Astrocyte of the hippocampus (primary cell): ENCODE measurements around the gene FAM20C.

Experiments
- DNase-seq: peaks from one replicate; pipeline ENCODE4 v3.0.0; 2011; ENCODE audit warnings: low read depth, low spot score

FAM20C gene

DNA sequence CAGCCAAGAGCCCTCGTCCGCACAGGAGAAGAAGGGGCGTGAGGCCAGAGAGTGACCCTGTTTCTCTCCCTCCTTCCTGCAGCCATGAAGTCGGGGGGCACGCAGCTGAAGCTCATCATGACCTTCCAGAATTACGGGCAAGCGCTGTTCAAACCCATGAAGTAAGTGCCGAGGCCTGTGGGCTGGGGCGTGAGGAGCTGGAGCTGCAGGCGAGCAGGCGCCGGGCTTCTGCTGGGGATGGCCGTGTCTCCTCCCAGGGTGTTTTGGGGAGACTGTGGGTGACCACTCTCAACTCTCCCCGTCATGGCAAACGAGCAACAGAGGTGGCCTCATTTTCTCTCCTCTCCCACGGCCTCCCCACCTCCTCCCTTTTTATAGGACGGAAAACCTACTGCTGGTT lies 16.4 kb downstream of the FAM20C start:
- no peak for DNase-seq

DNA sequence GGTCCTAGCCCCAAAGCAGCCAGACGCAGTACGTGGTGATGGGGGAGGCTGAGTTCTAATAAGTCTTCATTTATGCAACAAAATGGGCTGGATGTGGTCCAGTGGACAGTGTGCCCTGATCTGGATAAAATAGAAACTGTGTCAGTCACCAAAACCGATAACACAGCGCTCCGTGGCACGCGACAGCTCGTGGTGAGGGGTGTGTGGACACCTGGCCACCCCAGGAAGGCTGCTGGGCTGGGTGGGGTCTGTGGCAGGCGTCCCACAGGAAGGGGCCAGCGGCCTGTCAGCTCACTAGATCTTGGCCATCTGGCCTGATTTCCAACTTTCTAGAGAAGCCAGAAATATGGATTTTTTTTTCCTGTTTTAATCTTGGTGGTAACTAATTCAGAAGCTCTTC lies 17.0 kb downstream of the FAM20C start:
- no peak for DNase-seq

DNA sequence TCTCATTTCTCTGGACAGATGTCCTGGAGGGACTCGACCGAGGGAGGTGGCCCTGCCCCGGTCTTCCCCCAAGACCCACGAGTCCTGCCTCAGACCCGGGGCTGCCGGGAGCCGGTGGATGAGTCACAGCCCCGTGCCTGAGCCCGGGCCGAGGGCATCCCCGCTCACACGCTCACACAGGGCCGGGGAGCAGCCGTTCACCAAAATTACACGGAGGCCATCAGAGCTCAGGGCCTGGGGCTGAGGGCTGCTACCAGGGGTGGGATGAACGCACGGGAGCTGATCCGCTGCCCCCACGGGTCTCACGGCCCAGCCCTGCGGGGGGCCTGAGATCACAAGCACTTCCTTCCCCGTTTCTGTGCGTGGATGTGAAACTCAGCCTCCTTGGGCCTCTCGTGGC lies 17.5 kb downstream of the FAM20C start:
- peak; percentile 59 for DNase-seq

DNA sequence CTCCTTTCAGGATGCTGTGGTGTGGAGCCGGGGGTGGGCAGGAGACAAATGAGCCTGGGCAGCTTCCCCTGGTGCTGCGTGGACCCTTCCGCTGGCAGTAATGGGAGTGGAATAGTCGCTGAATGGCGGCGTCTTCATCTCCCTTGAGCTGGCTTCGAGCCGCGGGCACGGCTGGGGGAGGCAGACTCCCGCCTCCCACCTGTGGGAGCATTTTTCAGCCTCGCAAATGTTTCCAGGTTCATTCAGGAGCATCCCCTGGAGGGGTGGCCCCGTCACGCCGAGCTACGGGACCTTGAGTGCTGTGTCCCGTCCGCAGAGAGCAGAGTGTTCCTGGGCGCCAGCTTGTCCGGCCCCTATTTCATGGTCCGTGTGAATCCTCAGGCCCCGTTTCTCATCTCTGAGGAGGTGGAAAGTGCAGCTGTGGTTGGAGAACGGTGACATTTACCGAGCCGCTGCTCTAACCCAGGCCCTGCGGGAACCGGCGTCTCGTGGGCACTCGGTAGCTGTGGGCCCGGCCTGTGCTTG lies 18.1 kb downstream of the FAM20C start:
- DNase-seq = no peak

DNA sequence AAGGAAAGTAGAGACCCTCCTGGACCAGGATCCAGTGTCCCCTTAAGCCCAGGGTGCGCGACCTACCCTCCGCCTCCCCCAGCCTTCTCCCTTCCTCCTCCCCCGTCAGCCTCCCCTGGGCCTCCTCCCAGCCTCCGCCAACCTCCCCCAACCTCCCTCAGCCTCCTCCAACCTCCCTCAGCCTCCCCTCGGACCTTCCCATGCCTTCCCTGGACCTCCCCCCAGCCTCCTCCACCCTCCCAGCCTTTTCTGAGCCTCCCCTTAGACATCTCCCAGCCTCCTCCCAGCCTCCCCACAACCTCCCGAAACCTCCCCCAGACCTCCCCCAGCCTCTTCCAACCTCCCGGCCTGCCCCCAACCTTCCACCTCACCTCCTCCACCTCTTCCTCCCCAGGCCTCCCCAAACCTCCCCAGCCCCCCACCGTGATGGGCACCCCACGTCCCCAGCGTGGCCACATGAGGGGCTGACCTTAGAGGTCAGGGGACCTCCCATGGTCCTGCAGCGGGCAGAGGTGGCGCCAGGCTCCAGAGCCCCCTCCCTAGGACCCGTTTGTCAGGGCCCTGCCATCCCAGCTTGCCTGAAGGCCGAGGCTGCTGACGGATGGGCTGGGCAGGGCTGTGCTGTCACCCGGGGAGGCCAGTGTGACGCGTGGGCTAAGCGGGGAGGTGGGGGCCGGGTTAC lies 18.8 kb downstream of the FAM20C start:
- DNase-seq = no peak

DNA sequence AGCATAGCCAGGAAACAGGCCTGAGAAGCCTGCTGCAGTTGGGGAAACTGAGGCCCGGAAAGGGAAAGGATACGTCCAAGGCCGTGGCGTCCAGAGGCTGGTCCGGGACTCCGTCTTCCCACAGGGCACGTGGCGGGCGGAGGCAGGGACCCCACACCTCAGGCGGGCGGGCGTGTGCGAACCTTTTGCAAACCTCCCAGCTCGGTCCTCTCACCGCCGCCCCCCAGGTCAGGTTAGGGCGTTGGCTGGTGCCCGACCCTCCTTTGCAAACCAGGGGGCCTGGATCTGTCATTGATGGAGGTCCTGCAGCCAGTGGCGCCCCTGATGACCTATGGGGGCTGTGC lies 19.3 kb downstream of the FAM20C start:
- no peak for DNase-seq

DNA sequence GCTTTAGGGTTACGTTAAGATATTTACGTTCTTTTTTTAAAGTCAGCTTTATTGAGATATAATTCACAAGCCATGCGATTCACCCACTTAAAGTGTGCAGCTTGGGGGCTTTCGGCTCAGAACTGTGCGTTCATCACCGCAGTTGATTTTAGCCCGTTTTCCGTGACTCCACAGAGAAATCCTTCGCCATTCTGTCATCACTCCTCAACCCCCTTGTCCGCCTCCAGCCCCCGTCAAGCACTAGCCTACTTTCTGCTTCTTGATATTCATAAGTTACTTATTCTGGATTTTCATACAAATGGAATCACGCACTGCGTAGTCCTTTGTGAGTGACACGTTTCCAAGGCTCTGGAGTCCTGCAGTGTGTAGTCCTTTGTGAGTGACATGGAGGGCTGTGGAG lies 20.4 kb downstream of the FAM20C start:
- DNase-seq = no peak

DNA sequence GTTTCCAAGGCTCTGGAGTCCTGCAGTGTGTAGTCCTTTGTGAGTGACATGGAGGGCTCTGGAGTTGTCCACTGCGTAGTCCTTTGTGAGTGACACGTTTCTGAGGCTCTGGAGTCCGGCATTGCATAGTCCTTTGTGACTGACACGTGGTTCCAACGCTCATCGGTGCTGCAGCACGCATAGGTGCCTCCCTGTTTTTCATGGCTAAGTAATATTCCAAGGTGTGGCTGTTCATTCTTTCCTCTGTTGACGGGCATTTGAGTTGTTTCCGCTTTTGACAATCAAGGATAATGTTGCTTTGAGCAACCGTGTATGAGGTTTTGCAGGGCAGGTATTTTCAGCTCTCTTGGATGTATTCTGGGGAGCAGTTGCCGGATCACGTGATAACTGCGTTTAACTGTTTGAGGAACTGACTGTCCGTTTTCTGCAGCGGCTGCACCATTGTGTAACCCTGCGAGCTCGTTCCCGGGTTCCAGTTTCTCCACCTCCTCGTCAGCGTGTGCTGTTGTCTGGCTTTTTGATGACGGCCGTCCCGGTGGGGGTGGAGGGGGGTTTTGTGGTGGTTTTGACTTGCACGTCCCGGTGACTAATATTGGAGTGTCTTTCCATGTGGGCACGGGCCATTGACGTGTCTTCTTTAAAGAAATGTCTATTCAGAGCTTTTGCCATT lies 21.1 kb downstream of the FAM20C start:
- no peak for DNase-seq

DNA sequence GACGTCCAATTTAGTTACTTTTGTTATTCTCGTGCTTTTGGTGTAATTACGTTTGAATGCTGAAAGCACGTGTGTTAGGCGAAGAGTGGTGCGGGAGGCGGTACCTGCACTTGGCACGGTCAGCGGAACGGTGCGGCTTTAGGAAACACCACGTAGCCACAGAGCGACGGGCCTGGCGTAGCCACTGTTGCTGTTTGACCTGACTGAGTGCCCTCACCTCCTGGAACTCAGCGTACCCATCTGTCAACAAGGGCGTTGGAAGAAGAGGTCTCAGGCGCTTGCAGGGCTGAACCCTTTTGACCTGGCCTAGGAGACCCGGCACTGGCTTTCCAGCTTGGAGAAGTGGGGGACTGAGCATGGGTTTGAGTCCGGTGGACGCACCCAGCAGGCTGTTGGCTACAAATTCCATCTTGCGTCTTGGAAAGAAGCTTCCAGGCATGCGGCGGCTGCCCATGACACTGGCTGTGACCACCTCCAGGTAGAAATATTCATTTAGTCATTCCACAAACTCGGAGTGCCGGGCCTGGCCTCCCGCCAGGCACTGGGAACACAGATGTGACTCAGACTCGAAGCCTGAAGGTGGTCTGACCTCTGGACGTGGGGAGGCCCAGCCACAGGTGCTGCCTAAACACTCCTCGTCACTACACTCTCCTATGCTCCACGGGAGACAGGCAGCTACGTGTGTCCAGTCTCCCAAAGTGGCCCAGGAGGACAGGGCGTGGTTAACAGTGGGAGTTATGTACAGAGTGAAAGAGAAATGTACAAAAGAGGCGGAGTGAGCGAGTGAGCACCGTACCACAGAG lies 22.2 kb downstream of the FAM20C start:
- DNase-seq = peak; percentile 92

DNA sequence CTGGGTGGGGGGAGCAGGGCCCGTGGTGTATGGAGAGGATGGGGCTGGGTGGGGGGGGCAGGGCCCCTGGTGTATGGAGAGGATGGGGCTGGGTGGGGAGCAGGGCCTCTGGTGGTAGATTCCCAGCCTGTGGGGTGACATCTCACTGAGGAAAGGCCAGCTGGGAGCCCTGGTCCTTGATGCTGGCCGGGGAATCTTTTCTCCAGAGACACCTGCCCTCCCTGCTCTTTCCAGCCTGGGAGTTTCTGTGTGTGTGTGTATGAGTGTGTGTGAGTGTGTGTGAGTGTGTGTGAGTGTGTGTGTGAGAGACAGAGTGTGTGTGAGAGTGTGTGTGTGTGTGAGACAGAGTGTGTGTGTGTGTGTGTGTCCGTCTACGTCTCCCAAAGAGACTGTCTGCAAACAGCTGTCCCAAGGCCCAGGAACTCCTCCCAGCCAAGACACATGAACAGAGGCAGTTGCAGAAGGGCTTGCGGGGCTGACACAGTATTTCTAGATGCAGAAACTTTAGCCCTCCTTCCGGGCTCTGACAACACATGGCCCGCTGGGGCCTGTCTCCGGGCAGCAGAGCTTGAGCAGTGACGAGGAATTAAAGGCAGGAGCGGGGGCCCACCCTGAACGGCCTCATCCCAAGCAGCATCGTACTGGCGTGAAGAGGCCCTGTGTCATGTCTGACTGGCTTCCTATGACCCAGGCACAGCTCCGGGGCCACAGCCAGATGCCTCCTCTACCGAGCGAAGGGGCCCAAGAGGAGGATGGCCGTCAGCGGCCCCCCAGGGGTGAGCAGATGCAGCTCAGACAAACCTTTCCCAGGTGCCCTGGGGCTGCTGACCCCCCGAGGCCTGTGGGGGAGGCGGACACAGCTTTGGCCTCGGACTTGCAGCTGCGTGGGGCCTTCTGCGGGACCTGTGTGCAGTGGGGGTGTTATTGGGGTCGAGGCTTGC lies 24.3 kb downstream of the FAM20C start:
- peak; percentile 36 for DNase-seq

DNA sequence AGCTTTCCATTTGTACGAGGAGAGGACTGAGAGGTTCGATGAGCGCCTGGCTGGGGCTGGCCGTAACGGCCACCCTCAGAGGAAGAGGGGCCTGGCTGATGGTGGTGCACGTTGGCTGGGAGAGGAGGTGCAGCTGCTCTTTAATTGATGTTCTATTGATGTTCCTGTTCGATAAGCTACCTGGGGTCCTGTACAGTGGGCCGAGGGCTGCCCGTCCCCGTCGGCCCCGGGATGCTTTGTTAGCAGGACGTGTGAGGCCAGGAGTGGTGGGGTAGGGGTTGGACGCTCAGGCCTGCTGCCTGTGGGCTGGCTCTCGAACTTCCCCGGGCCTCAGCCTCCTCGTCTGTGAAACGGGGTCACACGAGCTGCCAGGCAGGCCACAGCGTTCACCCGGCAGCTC lies 25.4 kb downstream of the FAM20C start:
- no peak for DNase-seq

DNA sequence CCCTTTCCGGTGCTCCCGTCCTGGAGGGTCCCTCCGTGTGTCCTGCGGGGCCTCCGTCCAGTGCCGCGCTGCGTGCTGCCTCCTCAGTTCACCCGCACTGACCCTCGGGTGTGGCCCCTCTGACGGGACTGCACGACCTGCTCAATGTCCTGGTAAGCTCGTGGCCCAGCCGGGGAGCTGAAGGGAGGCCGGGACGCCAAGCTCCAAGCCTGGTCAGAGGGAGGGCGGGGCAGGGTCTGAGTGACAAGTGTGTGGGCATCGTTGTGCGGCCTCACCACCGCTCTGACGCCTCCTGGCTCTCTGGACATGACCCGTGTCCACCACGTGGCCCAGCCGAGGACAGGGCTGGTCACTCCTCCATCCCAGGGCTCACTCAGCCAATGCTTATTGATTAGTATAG lies 25.9 kb downstream of the FAM20C start:
- DNase-seq = no peak

DNA sequence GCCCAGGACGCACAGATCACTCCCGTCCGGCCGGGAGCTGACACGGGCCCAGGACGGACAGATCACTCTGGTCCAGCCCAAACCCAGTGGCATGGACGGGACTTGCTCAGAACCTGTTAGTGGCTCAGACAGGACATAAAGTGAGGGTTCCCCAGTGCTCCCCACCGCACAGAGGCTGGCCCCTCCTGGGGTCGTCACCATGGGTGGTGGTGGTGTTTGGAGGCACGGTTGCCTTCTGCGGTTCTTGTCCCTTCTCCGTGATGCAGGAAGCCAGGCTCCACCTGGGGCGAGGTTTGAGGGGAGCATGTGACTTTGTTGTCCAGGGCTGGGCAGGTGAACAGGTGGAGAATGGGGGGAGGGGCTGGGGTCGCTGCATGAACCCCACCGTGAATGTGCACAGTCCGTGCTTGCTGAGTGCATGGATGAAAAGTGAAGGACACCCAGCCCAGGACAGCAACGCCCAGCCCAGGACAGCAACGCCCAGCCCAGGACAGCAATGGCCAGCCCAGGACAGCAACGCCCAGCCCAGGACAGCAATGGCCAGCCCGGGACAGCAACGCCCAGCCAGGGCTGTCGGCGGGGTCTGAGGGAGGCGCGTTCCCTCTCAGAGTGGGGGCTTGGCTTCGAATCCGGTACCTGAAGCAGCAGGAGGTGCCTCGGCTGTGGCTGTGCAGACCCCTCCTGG lies 26.7 kb downstream of the FAM20C start:
- DNase-seq = no peak

DNA sequence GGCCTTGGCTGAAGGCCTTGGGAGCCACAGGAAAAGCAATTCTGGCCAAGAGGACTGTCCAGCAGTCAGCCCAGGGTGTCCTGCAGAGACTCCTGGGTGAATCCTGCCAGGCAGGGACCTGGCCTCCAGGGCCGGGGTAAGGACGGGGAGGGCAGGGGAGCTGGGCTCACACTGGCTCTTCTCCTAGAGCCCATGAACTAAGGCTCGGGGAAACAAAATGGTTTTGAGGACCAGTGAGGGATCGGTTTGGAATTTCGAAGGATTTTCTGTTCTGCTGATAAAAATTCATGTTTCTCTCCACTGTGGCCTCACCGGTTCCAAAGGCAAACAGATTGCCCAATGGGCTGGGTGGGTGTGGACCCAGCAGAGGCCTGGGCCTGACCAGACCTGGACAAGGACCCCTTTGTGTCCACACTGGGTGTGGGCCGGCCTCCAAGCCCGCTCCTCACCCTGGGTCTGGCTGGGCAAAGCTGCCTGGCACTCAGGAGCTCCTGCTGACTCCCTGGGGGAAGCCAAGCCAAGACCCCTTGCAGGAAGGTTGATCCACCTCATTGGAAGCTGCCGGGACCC lies 27.3 kb downstream of the FAM20C start:
- peak; percentile 52 for DNase-seq

DNA sequence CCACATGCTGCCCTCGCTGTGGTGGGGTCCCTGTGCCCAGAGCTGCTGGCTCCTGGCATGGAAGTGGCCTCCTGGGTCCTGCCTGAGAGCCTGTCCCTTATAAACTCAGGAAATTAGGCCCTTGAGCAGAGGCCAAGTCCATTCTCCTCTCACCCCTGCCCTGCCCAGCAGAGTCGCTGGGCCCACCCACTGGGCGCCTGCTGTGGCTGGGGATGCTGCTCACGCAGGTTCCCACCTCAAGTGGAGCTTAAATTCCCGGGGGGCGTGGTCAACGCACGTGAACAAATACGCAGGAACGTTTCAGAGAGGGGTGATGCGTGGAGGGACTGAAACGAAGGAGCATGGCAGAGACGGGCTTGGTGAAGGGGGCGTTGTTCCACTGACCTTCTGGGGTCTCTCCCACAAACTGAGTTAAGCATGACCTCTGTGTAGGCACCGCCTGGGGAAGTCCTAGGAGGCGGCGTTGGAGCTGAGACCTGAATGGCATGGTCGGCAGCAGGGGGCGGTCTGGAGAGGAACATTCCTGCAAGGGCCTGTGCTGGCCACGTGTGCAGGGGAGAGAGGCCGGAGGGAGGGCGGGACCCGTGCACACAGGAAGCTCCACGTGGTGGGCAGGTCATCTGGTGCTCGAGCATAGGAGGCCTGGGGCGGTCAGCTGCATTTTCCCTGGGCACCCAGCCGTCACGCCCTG lies 27.9 kb downstream of the FAM20C start:
- peak; percentile 46 for DNase-seq

DNA sequence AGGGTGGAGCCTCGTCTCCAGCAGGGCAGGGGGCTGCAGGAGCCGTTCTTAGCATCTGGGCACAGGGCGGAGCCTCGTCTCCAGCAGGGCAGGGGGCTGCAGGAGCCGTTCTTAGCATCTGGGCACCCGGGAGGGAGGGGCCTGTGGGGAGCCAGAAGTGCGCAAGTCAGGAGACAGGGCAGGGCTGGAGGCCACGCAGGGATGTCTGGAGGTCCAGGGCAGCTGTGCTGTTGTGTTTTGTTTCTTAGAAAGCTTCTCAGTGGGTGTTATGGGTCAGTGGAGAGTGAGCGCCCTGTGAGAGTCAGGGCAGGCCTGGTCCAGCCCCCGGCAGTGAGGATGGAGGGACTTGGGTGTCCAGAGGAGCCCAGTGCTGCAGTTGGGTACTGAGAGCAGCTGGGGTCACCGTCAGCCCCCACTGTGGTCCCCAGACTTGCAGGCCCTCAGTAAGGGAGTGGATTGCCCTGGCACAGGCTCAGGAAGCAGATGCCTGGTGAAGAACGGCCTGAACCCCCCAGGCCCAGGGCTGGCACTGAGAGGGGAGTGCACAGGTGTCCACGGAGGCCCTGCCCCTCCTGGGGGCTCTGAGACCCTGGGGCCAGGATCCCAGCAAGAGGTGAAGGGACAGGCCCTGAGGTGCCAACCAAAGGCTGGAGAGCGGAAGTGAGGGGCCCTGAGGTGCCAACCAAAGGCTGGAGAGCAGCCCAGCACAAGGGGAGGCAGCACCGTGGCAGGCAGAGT lies 29.8 kb downstream of the FAM20C start:
- no peak for DNase-seq

DNA sequence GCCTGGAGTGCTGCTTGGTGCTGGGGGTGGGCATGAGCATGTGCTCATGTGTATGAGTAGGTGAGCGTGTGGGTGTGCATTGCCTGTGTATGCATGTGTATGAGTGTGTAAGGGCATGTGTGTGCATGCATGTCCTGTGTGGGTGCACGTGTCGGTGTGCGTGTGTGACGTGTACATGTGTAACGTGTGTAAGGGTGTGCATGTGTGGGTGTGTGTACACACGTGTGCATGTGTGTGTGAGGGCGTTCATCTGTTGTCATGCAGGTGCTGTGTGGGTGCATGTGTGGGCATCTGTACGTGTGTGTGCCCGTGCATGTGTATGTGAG lies 30.3 kb downstream of the FAM20C start:
- DNase-seq = no peak

DNA sequence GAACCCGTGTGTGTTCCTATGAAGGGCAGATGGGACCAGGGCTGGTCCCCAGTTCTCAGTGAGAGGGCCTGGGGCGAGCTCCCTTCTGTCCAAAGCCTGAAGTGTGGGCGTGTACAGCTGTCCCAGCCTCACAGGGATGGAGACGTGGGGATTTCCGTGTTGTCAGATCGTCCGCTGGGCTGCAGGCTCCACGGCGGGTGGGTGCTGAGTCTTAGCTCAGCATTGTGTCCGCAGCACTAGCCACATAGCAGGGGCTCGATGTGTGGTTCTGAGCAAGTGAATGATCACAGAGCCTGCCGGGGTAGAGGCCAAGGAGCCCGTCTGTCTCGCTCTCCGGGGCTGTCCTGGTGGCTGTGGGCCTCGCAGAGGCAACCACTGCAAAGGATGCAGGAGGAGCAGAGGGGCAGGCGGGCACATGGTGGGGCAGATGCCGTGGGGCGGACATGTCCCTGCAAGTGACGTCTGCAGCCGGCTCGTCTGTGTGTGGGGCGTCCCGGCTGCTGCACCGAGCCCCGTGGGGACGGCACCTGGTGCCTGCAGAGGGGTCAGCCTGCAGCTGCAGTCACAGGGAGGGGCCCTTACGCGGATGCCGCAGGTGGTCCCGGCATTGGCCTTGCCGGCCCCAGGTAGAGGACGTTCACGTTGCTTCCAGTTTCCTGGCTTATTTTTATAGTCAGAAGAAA lies 30.9 kb downstream of the FAM20C start:
- DNase-seq = peak; percentile 34

DNA sequence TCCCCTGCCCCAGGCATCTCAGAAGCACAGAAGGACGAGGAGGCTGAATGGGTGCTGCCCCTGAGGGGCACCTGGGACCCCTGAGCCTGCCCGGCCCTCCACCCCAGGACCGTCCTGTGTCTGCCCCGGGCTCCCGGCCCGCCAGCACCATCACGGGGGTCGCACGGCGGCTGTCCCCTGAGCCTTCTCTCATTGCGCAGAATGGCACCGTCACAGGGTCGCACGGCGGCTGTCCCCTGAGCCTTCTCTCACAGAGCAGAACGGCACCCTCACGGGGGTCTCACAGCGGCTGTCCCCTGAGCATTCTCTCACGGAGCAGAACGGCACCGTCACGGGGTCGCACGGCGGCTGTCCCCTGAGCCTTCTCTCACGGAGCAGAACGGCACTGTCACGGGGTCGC lies 31.5 kb downstream of the FAM20C start:
- no peak for DNase-seq
